Measurements from ENCODE around the gene FOXO4. TPM values are rescaled to one million over a fixed set of nuclear protein-coding genes. Genes with fewer than 3 reads are reported as not detected.

FOXO4 gene
- total RNA-seq, 1 donor from 2014 or later, result 8.0 TPM

GRCh38 chrX:71106427-71106826 lies 10.8 kb downstream of the FOXO4 start, which contains the start of gene CXorf65:
Gene CXorf65 (minus strand): TSS chrX:71106740. CDS start chrX:71106556, 184 bp downstream.
- no peaks in the 10 kb centered on the region for H3K27me3 ChIP-seq
- no peaks in the 10 kb centered on the region for H3K4me1 ChIP-seq
- no peak within 1 kb of the TSS for H3K27ac ChIP-seq
- TF ChIP-seq CTCF (IDR thresholded peaks at IDR 0.05), result no peak
- intact Hi-C loops (cut with DNase I), result no loop called here
- H3K36me3 ChIP-seq, result no peaks in the 10 kb centered on the region
- H3K9me3 ChIP-seq, result no peaks in the 10 kb centered on the region
- no peak for DNase-seq (ENCODE audit: low spot score in 2 of 2)
- no peak within 1 kb of the TSS for H3K4me3 ChIP-seq

- Histone ChIP-seq H3K4me1 (no peaks in the 10 kb centered on the region), H3K27me3 (no peaks in the 10 kb centered on the region), H3K4me3 (no peak overlapping the region), H3K27ac (no peak overlapping the region), H3K9me3 (no peaks in the 10 kb centered on the region), H3K36me3 (no peaks in the 10 kb centered on the region)
- intact Hi-C loops (cut with DNase I), result no loop called here
- DNase-seq (ENCODE audit: low spot score in 2 of 2), result no peak
- no peak for TF ChIP-seq CTCF (IDR thresholded peaks at IDR 0.05)
These were observed 11.6 kb downstream of the FOXO4 start for GRCh38 chrX:71107245-71107644.

- intact Hi-C loops (cut with DNase I), result no loop called here
- H3K4me1 ChIP-seq, result no peaks in the 10 kb centered on the region
- no peak overlapping the region for H3K27ac ChIP-seq
- DNase-seq (ENCODE audit: low spot score in 2 of 2), result no peak
- H3K36me3 ChIP-seq, result no peaks in the 10 kb centered on the region
- H3K9me3 ChIP-seq, result no peaks in the 10 kb centered on the region
- H3K4me3 ChIP-seq, result no peak overlapping the region
- TF ChIP-seq CTCF (IDR thresholded peaks at IDR 0.05), result no peak
- H3K27me3 ChIP-seq, result no peaks in the 10 kb centered on the region
These were observed 12.2 kb downstream of the FOXO4 start for GRCh38 chrX:71107762-71108360.

- H3K36me3 ChIP-seq, result no peaks in the 10 kb centered on the region
- H3K4me3 ChIP-seq, result no peak overlapping the region
- no peaks in the 10 kb centered on the region for H3K4me1 ChIP-seq
- H3K27me3 ChIP-seq, result no peaks in the 10 kb centered on the region
- no peak overlapping the region for H3K27ac ChIP-seq
- TF ChIP-seq CTCF (IDR thresholded peaks at IDR 0.05), result no peak
- no peaks in the 10 kb centered on the region for H3K9me3 ChIP-seq
- DNase-seq (ENCODE audit: low spot score in 2 of 2), result no peak
- intact Hi-C loops (cut with DNase I), result no loop called here
These were observed 13.4 kb downstream of the FOXO4 start for GRCh38 chrX:71109051-71109450.

GRCh38 chrX:71111141-71111843 lies 15.6 kb downstream of the FOXO4 start, which contains the start of gene IL2RG:
Gene IL2RG (minus strand): TSS chrX:71111577. CDS start chrX:71111539, 38 bp downstream.
- intact Hi-C loops (cut with DNase I), result no loop called here
- Histone ChIP-seq H3K27ac (no peak within 1 kb of the TSS), H3K4me1 (no peaks in the 10 kb centered on the region), H3K36me3 (no peaks in the 10 kb centered on the region), H3K9me3 (no peaks in the 10 kb centered on the region), H3K27me3 (no peaks in the 10 kb centered on the region), H3K4me3 (no peak within 1 kb of the TSS)
- DNase-seq (ENCODE audit: low spot score in 2 of 2), result no peak
- no peak for TF ChIP-seq CTCF (IDR thresholded peaks at IDR 0.05)

Data from ascending aorta (tissue), 2 donors.